ENCODE results near the gene PARD3.

The PARD3 gene

GRCh38 chr10:34237898-34238455, 577.1 kb downstream of the PARD3 start:
- FAIRE-seq (no peak), DNase-seq (ENCODE audit: low spot score) (no peak)

- FAIRE-seq (no peak), DNase-seq (ENCODE audit: low spot score) (no peak)
These were observed 578.2 kb downstream of the PARD3 start for GRCh38 chr10:34236931-34237330.

GRCh38 chr10:34235164-34235832, 579.8 kb downstream of the PARD3 start:
- DNase-seq (ENCODE audit: low spot score): peak; percentile 39
- peak; percentile 56 for FAIRE-seq

GRCh38 chr10:34232481-34232880, 582.6 kb downstream of the PARD3 start:
- DNase-seq (ENCODE audit: low spot score): no peak
- FAIRE-seq: no peak

- FAIRE-seq (no peak), DNase-seq (ENCODE audit: low spot score) (no peak)
These were observed 583.5 kb downstream of the PARD3 start for GRCh38 chr10:34231441-34232180.

- DNase-seq (ENCODE audit: low spot score) (no peak), FAIRE-seq (no peak)
These were observed 585.2 kb downstream of the PARD3 start for GRCh38 chr10:34229917-34230316.

GRCh38 chr10:34228066-34228465, 587.0 kb downstream of the PARD3 start:
- FAIRE-seq (no peak), DNase-seq (ENCODE audit: low spot score) (no peak)

GRCh38 chr10:34224639-34225038, 590.5 kb downstream of the PARD3 start:
- DNase-seq (ENCODE audit: low spot score) (no peak), FAIRE-seq (no peak)

- FAIRE-seq (no peak), DNase-seq (ENCODE audit: low spot score) (no peak)
These were observed 591.4 kb downstream of the PARD3 start for GRCh38 chr10:34223658-34224057.

GRCh38 chr10:34222359-34222758, 592.7 kb downstream of the PARD3 start:
- DNase-seq (ENCODE audit: low spot score): no peak
- FAIRE-seq: no peak

GRCh38 chr10:34219753-34220548, 595.1 kb downstream of the PARD3 start:
- DNase-seq (ENCODE audit: low spot score) (no peak), FAIRE-seq (no peak)

- no peak for FAIRE-seq
- no peak for DNase-seq (ENCODE audit: low spot score)
These were observed 597.6 kb downstream of the PARD3 start for GRCh38 chr10:34217524-34217923.

- FAIRE-seq: no peak
These were observed 598.6 kb downstream of the PARD3 start for GRCh38 chr10:34216348-34216945.

GRCh38 chr10:34213805-34214197, 601.3 kb downstream of the PARD3 start:
- FAIRE-seq (no peak), DNase-seq (ENCODE audit: low spot score) (no peak)

More at GRCh38 chr10:34216348-34216945, 598.6 kb downstream of the PARD3 start:
- DNase-seq (ENCODE audit: low spot score): no peak

GRCh38 chr10:34213193-34213804, 601.8 kb downstream of the PARD3 start:
- DNase-seq (ENCODE audit: low spot score): no peak

GRCh38 chr10:34207343-34207742, 607.8 kb downstream of the PARD3 start:
- no peak for FAIRE-seq
- no peak for DNase-seq (ENCODE audit: low spot score)

More at GRCh38 chr10:34213193-34213804, 601.8 kb downstream of the PARD3 start:
- no peak for FAIRE-seq

GRCh38 chr10:34206935-34207268, 608.2 kb downstream of the PARD3 start:
- DNase-seq (ENCODE audit: low spot score): no peak
- FAIRE-seq: no peak

GRCh38 chr10:34206078-34206934, 608.8 kb downstream of the PARD3 start:
- FAIRE-seq: no peak
- DNase-seq (ENCODE audit: low spot score): no peak

GRCh38 chr10:34205452-34205851, 609.6 kb downstream of the PARD3 start:
- DNase-seq (ENCODE audit: low spot score) (no peak), FAIRE-seq (no peak)

- DNase-seq (ENCODE audit: low spot score): no peak
- FAIRE-seq: no peak
These were observed 611.0 kb downstream of the PARD3 start for GRCh38 chr10:34203966-34204630.

Measured in RCC 7860 (cell line).